ENCODE results near the gene FAAH.

DNA sequence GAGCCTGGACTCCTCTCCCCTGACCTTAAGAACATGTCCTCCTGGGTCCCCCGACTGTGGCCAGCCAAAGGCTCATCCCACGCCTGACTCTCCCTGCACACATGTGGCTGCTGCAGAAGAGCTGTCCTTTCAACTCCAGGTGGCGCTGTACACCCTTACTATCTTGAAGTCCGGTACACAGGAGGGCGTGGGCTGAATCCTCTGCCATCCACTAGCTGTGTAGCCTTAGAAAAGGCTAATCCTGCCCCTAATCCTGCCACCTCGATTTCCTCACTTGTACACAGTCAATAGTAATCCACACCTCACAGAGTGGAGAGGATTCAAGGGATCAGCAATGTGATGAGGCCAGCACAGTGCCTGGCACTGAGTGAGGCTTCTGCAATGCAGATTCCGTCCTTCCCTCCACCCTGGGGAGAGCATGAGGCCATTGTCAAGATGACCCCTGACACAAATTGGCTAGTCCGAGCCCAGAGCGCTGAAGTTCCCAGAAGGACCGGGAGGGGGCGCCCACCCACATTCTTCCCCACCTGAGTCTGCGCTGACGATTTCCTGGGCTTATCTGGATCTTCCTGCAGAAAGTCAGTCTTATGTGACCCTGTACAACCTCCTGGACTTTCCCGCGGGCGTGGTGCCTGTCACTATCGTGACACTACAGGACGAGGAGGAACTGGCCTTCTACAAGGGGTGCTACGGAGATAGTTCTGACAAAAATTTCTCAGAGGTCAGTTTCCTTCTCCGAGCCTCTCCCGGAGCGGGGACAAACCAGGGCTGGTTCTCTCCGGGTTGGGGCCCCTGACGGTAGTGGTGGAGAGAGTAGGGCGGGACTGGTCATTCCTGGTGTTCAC, 48.4 kb downstream of the FAAH start:
- TF ChIP-seq CREB1 (IDR thresholded peaks at IDR 0.05; ENCODE audit: low read depth), result no peak
- peak; percentile 82 for TF ChIP-seq RAD21 (IDR thresholded peaks at IDR 0.05; ENCODE audit: low read depth)
- TF ChIP-seq ZBTB7A (IDR thresholded peaks at IDR 0.05; ENCODE audit: low read depth), result no peak
- TF ChIP-seq TAF1 (IDR thresholded peaks at IDR 0.05; ENCODE audit: low read depth), result no peak
- TF ChIP-seq REST (IDR thresholded peaks at IDR 0.05; ENCODE audit: low read depth), result no peak
- TF ChIP-seq, protein P1, sequence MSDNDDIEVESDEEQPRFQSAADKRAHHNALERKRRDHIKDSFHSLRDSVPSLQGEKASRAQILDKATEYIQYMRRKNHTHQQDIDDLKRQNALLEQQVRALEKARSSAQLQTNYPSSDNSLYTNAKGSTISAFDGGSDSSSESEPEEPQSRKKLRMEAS (IDR thresholded peaks at IDR 0.05), result peak; percentile 37
- TF ChIP-seq CEBPB (IDR thresholded peaks at IDR 0.05), result no peak
